CD14-positive monocyte (primary cell): Measurements from ENCODE around the gene GRIK5. TPM values are rescaled to one million over a fixed set of nuclear protein-coding genes. Genes with fewer than 3 reads are reported as not detected.

Source experiments
- DNase-seq, 3 donors: peaks; one replicate each; pipeline ENCODE4 v3.0.0-alpha.2; 2011 to 2022
- H2AFZ ChIP-seq: 2 replicates; pipeline ENCODE4 v1.6.0; 2012; ENCODE audit warnings: mild to moderate bottlenecking, low read depth, low read length, inconsistent platforms; ENCODE audit not compliant: insufficient read depth, poor library complexity, severe bottlenecking
- H3K27ac ChIP-seq, 2 donors: 1 replicate in 1 of 2; 2 replicates in 1 of 2; pipeline ENCODE4 v1.5.1; 2012 to 2013; ENCODE audit warnings: low read length in 2 of 2, control low read depth in 1 of 2, inconsistent platforms in 1 of 2, low read depth in 1 of 2, mild to moderate bottlenecking in 1 of 2
- H3K27me3 ChIP-seq, 2 donors: one replicate each; pipeline versions ENCODE4 v1.6.0 to v1.6.1; 2011 to 2013; ENCODE audit warnings: low read length in 2 of 2; ENCODE audit not compliant: control insufficient read depth in 2 of 2, insufficient read depth in 2 of 2
- H3K36me3 ChIP-seq, 2 donors: replicated peaks in 1 of 2; 1 replicate in 1 of 2; 2 replicates in 1 of 2; pipeline versions ENCODE4 v1.5.1 to v1.6.1; 2012 to 2013; ENCODE audit warnings: low read length in 2 of 2, control low read depth in 1 of 2, inconsistent platforms in 1 of 2, mild to moderate bottlenecking in 1 of 2; ENCODE audit not compliant: insufficient read depth in 2 of 2, control insufficient read depth in 1 of 2
- H3K4me1 ChIP-seq, 2 donors: 1 replicate in 1 of 2; 2 replicates in 1 of 2; pipeline versions ENCODE4 v1.5.1 to v1.6.1; 2012 to 2013; ENCODE audit warnings: low read length in 2 of 2, control low read depth in 1 of 2, inconsistent platforms in 1 of 2, mild to moderate bottlenecking in 1 of 2, moderate library complexity in 1 of 2; ENCODE audit not compliant: insufficient read depth in 2 of 2, control insufficient read depth in 1 of 2
- H3K4me2 ChIP-seq: replicated peaks from 2 replicates; pipeline ENCODE3; 2012; ENCODE audit warnings: low read length, moderate library complexity, mild to moderate bottlenecking; ENCODE audit not compliant: poor library complexity, severe bottlenecking; ENCODE audit errors: extremely low read depth
- H3K4me3 ChIP-seq, 3 experiments: fragments of 200-600 bp in 1 of 3; sonication (generic) in 1 of 3; replicated peaks in 1 of 3; 1 replicate in 2 of 3; 2 replicates in 1 of 3; pipeline ENCODE4 v1.5.1; 2011 to 2013; ENCODE audit warnings: low read length in 3 of 3, mild to moderate bottlenecking in 3 of 3, control low read depth in 2 of 3, low read depth in 2 of 3, inconsistent platforms in 1 of 3, moderate library complexity in 1 of 3
- H3K79me2 ChIP-seq: 2 replicates; pipeline ENCODE4 v1.6.0; 2012; ENCODE audit warnings: mild to moderate bottlenecking, control low read depth, inconsistent platforms, low read length, moderate library complexity; ENCODE audit not compliant: insufficient read depth
- H3K9ac ChIP-seq: 2 replicates; pipeline ENCODE4 v1.6.0; 2017; ENCODE audit warnings: low read length, mild to moderate bottlenecking; ENCODE audit not compliant: insufficient read depth, poor library complexity, severe bottlenecking
- H3K9me3 ChIP-seq, 2 donors: replicated peaks in 1 of 2; 1 replicate in 1 of 2; 2 replicates in 1 of 2; pipeline versions ENCODE4 v1.5.1 to v1.6.1; 2012 to 2013; ENCODE audit warnings: low read length in 2 of 2, control low read depth in 1 of 2; ENCODE audit not compliant: control insufficient read depth in 1 of 2, insufficient read depth in 1 of 2
- H4K20me1 ChIP-seq: 2 replicates; pipeline ENCODE4 v1.6.0; 2012; ENCODE audit warnings: mild to moderate bottlenecking, low read length, control low read depth, moderate library complexity; ENCODE audit not compliant: insufficient read depth
- H3K27ac Mint-ChIP-seq, 7 donors: one replicate each; pipeline ENCODE4 v1.8.0; 2020; ENCODE audit warnings: mild to moderate bottlenecking in 7 of 7, mixed read lengths in 7 of 7, moderate library complexity in 6 of 7, inconsistent platforms in 2 of 7
- H3K27me3 Mint-ChIP-seq, 3 donors: one replicate each; pipeline ENCODE4 v1.8.0; 2021 to 2022; ENCODE audit warnings: low read depth in 3 of 3, mild to moderate bottlenecking in 3 of 3, mixed read lengths in 3 of 3, moderate library complexity in 3 of 3, inconsistent platforms in 1 of 3
- H3K36me3 Mint-ChIP-seq, 2 donors: one replicate each; pipeline ENCODE4 v1.8.0; 2020; ENCODE audit warnings: mixed read lengths in 2 of 2, inconsistent platforms in 1 of 2, mild to moderate bottlenecking in 1 of 2
- H3K4me1 Mint-ChIP-seq: one replicate; pipeline ENCODE4 v1.8.0; 2020; ENCODE audit warnings: mild to moderate bottlenecking, mixed read lengths
- H3K4me3 Mint-ChIP-seq, 2 donors: one replicate each; pipeline ENCODE4 v1.8.0; 2020; ENCODE audit warnings: mild to moderate bottlenecking in 2 of 2, mixed read lengths in 2 of 2, moderate library complexity in 1 of 2
- H3K9me3 Mint-ChIP-seq, 7 donors: one replicate each; pipeline ENCODE4 v1.8.0; 2020 to 2022; ENCODE audit warnings: mixed read lengths in 7 of 7, mild to moderate bottlenecking in 6 of 7, moderate library complexity in 6 of 7, inconsistent platforms in 2 of 7
- WGBS: methylation state at CpG from one replicate; pipeline ENCODE4 v1.1.5; 2013; ENCODE audit warnings: missing lambda C conversion rate; ENCODE audit not compliant: insufficient coverage; 5-methylcytosine and 5-hydroxymethylcytosine counted together
- intact Hi-C, 2 donors: fragments of 100-400 bp; cut with micrococcal nuclease; formaldehyde crosslinking; loops; one replicate each; pipeline versions ENCODE4 v1.15.0 to v1.15.1; 2023
- polyA minus RNA-seq: library from RNA; depleted of rRNA, polyadenylated mRNA; stranded (reverse); fragments of >200 nt; gene quantifications from 2 replicates; pipeline ENCODE4 v1.2.3, GENCODE V29; 2012
- polyA plus RNA-seq, 3 donors: library from polyadenylated mRNA; depleted of rRNA in 1 of 3; unstranded in 2 of 3; stranded (reverse) in 1 of 3; fragments of 300-500 nt in 2 of 3; fragments of >200 nt in 1 of 3; fragmentation: Illumina TruSeq in 2 of 3; gene quantifications; 1 replicate in 2 of 3; 2 replicates in 1 of 3; pipeline ENCODE4 v1.2.3, GENCODE V29; 2012 to 2021
- total RNA-seq, 12 experiments: library from RNA in 1 of 12; stranded (reverse) in 1 of 12; fragments of 120-200 nt in 1 of 12; gene quantifications; one replicate each; pipeline ENCODE4 v1.2.4 and lab custom pipeline; 2013 to 2026; ENCODE audit warnings: mixed read lengths in 6 of 12, inconsistent platforms in 1 of 12
- TF ChIP-seq, protein P1 (sequence below): fragments of 200-600 bp; IDR thresholded peaks from one replicate; pipeline ENCODE4 v1.8.0; 2022; ENCODE audit warnings: antibody characterized with exemption, mild to moderate bottlenecking

GRIK5 gene, protein sequence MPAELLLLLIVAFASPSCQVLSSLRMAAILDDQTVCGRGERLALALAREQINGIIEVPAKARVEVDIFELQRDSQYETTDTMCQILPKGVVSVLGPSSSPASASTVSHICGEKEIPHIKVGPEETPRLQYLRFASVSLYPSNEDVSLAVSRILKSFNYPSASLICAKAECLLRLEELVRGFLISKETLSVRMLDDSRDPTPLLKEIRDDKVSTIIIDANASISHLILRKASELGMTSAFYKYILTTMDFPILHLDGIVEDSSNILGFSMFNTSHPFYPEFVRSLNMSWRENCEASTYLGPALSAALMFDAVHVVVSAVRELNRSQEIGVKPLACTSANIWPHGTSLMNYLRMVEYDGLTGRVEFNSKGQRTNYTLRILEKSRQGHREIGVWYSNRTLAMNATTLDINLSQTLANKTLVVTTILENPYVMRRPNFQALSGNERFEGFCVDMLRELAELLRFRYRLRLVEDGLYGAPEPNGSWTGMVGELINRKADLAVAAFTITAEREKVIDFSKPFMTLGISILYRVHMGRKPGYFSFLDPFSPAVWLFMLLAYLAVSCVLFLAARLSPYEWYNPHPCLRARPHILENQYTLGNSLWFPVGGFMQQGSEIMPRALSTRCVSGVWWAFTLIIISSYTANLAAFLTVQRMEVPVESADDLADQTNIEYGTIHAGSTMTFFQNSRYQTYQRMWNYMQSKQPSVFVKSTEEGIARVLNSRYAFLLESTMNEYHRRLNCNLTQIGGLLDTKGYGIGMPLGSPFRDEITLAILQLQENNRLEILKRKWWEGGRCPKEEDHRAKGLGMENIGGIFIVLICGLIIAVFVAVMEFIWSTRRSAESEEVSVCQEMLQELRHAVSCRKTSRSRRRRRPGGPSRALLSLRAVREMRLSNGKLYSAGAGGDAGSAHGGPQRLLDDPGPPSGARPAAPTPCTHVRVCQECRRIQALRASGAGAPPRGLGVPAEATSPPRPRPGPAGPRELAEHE
- total RNA-seq (2013): 0.04 TPM
- polyA plus RNA-seq (under 1 TPM in 2 of 3 donors, not detected in 1; 0.12 to 0.28 TPM), polyA minus RNA-seq (under 0.01 and 0.16 TPM in 2 replicates), total RNA-seq (lab: John Stamatoyannopoulos, UW) (0.17 to 2.5 (median 0.74) reads per million in 11 experiments)

GRCh38 chr19:42069619-42070351 is at the start of gene GRIK5:
Gene GRIK5, minus strand, starts transcription at chr19:42070206. Its CDS starts 4,436 bp downstream, at chr19:42065770.
- WGBS: under 1% methylated on average over 19 of the region's 29 CpGs
- Mint-ChIP-seq H3K4me3 (peak within 1 kb of the TSS; percentile 58 to 69), H3K4me1 (peaks cover 8% of the 10 kb centered on the region), H3K27ac (no peak within 1 kb of the TSS), H3K27me3 (peaks cover 0 to 10% (median 8%) of the 10 kb centered on the region in 3 donors), H3K36me3 (no peaks in the 10 kb centered on the region), H3K9me3 (peaks cover 0 to 3% (median 0%) of the 10 kb centered on the region in 7 donors)
- H4K20me1 ChIP-seq: no peaks in the 10 kb centered on the region
- intact Hi-C loops: no loop called here
- TF ChIP-seq, protein P1, sequence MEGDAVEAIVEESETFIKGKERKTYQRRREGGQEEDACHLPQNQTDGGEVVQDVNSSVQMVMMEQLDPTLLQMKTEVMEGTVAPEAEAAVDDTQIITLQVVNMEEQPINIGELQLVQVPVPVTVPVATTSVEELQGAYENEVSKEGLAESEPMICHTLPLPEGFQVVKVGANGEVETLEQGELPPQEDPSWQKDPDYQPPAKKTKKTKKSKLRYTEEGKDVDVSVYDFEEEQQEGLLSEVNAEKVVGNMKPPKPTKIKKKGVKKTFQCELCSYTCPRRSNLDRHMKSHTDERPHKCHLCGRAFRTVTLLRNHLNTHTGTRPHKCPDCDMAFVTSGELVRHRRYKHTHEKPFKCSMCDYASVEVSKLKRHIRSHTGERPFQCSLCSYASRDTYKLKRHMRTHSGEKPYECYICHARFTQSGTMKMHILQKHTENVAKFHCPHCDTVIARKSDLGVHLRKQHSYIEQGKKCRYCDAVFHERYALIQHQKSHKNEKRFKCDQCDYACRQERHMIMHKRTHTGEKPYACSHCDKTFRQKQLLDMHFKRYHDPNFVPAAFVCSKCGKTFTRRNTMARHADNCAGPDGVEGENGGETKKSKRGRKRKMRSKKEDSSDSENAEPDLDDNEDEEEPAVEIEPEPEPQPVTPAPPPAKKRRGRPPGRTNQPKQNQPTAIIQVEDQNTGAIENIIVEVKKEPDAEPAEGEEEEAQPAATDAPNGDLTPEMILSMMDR: no peak
- H3K36me3 ChIP-seq: no peaks in the 10 kb centered on the region
- H3K4me3 ChIP-seq: peak within 1 kb of the TSS in 2 of 3 experiments; percentile 4 to 63
- H3K4me1 ChIP-seq: peaks cover 18 to 23% of the 10 kb centered on the region in 2 donors
- peak within 1 kb of the TSS; percentile 73 for H2AFZ ChIP-seq
- no peaks in the 10 kb centered on the region for H3K79me2 ChIP-seq
- H3K4me2 ChIP-seq: peak within 1 kb of the TSS; percentile 71
- no peaks in the 10 kb centered on the region for H3K9me3 ChIP-seq
- H3K27me3 ChIP-seq: peaks cover 0 to 21% of the 10 kb centered on the region in 2 donors
- peak within 1 kb of the TSS; percentile 42 for H3K9ac ChIP-seq
- H3K27ac ChIP-seq: no peak within 1 kb of the TSS
- no peak for DNase-seq
